ENCODE measurements around the gene SH3BP2.

Gene SH3BP2

GRCh38 chr4:2882341-2882740 lies 89.5 kb downstream of the SH3BP2 start:
- no peak for DNase-seq

GRCh38 chr4:2886161-2886560 lies 93.3 kb downstream of the SH3BP2 start:
- DNase-seq: no peak

GRCh38 chr4:2886622-2887021 lies 93.7 kb downstream of the SH3BP2 start:
- no peak for DNase-seq

GRCh38 chr4:2887343-2887742 lies 94.5 kb downstream of the SH3BP2 start:
- DNase-seq: no peak

- DNase-seq: no peak
These were observed 96.0 kb downstream of the SH3BP2 start for GRCh38 chr4:2888886-2889285.
